WTC11 (cell line): ENCODE measurements around the gene AUH. TPM values are rescaled to one million over a fixed set of nuclear protein-coding genes. Genes with fewer than 3 reads are reported as not detected.

Source experiments
- ATAC-seq: fragments of 200-7000 bp; cut with Tn5 transposase; 2 replicates; pipeline ENCODE4 v1.10.0; 2021; ENCODE audit warnings: mild to moderate bottlenecking, moderate library complexity
- CTCF ChIA-PET: fragments of 300-600 bp; sonication (Branson Sonifier 250); formaldehyde crosslinking; loops from one replicate; lab custom pipeline; 2021; ENCODE audit warnings: antibody characterized with exemption; lab: Charles Lee
- POLR2A ChIA-PET: fragments of 350-600 bp; sonication (Branson Sonifier 250); formaldehyde crosslinking; loops from one replicate; lab custom pipeline; 2021; ENCODE audit warnings: antibody characterized with exemption; lab: Charles Lee
- DNase-seq: peaks from one replicate; pipeline ENCODE4 v3.0.0; 2021; ENCODE audit warnings: low spot score
- H3K27ac Mint-ChIP-seq: 2 replicates; pipeline ENCODE4 v1.8.0; 2021; ENCODE audit warnings: mixed read lengths
- H3K27me3 Mint-ChIP-seq: 2 replicates; pipeline ENCODE4 v1.8.0; 2021; ENCODE audit warnings: low read depth, mild to moderate bottlenecking, moderate library complexity, mixed read lengths
- H3K36me3 Mint-ChIP-seq: 2 replicates; pipeline ENCODE4 v1.8.0; 2021; ENCODE audit warnings: mixed read lengths
- H3K4me1 Mint-ChIP-seq: 2 replicates; pipeline ENCODE4 v1.8.0; 2022; ENCODE audit warnings: mixed read lengths
- H3K4me3 Mint-ChIP-seq: 2 replicates; pipeline ENCODE4 v1.8.0; 2021; ENCODE audit warnings: mild to moderate bottlenecking, moderate library complexity, mixed read lengths
- H3K9me3 Mint-ChIP-seq: 2 replicates; pipeline ENCODE4 v1.8.0; 2021; ENCODE audit warnings: mixed read lengths
- AFF4 ChIP-seq: sonication (generic); formaldehyde crosslinking; IDR thresholded peaks from 2 replicates; pipeline ENCODE4 v1.8.1; 2023; ENCODE audit warnings: mild to moderate bottlenecking, missing genetic modification reagents, borderline replicate concordance
- ARID4B ChIP-seq: sonication (generic); formaldehyde crosslinking; IDR thresholded peaks from 2 replicates; pipeline ENCODE4 v1.8.0; 2023; ENCODE audit warnings: missing genetic modification reagents, mild to moderate bottlenecking, borderline replicate concordance
- ATF1 ChIP-seq: sonication (generic); formaldehyde crosslinking; IDR thresholded peaks from 2 replicates; pipeline ENCODE4 v1.8.1; 2023; ENCODE audit warnings: mild to moderate bottlenecking, moderate library complexity, missing genetic modification reagents
- ATF3 ChIP-seq: sonication (generic); formaldehyde crosslinking; conservative IDR thresholded peaks from 2 replicates; pipeline ENCODE4 v1.8.1; 2022; ENCODE audit warnings: mild to moderate bottlenecking, missing genetic modification reagents
- CREM ChIP-seq: sonication (generic); formaldehyde crosslinking; IDR thresholded peaks from 2 replicates; pipeline ENCODE4 v1.8.1; 2022; ENCODE audit warnings: mild to moderate bottlenecking, missing genetic modification reagents, moderate library complexity
- ESRRA ChIP-seq: sonication (generic); formaldehyde crosslinking; IDR thresholded peaks from 2 replicates; pipeline ENCODE4 v1.8.1; 2022; ENCODE audit warnings: mild to moderate bottlenecking, missing genetic modification reagents, borderline replicate concordance
- HMGA2 ChIP-seq: fragments of 250-450 bp; sonication (Bioruptor Pico); IDR thresholded peaks from 2 replicates; pipeline ENCODE4 v1.4.0; 2021; ENCODE audit warnings: mild to moderate bottlenecking, moderate library complexity
- MLX ChIP-seq: sonication (generic); formaldehyde crosslinking; IDR thresholded peaks from 2 replicates; pipeline ENCODE4 v1.8.1; 2023; ENCODE audit warnings: mild to moderate bottlenecking, missing genetic modification reagents, moderate library complexity
- NFATC4 ChIP-seq: fragments of 250-450 bp; sonication (Bioruptor Pico); IDR thresholded peaks from 2 replicates; pipeline ENCODE4 v1.9.0; 2021; ENCODE audit warnings: mild to moderate bottlenecking
- NR2C2 ChIP-seq: sonication (generic); formaldehyde crosslinking; IDR thresholded peaks from 2 replicates; pipeline ENCODE4 v1.8.0; 2022; ENCODE audit warnings: mild to moderate bottlenecking, missing genetic modification reagents
- PRRX2 ChIP-seq: fragments of 250-450 bp; sonication (Bioruptor Pico); IDR thresholded peaks from 2 replicates; pipeline ENCODE4 v1.8.0; 2021; ENCODE audit warnings: mild to moderate bottlenecking
- USF2 ChIP-seq: sonication (generic); formaldehyde crosslinking; IDR thresholded peaks from 2 replicates; pipeline ENCODE4 v1.8.1; 2023; ENCODE audit warnings: mild to moderate bottlenecking, missing genetic modification reagents, moderate library complexity
- ZMAT4 ChIP-seq: fragments of 250-450 bp; sonication (Bioruptor Pico); IDR thresholded peaks from 2 replicates; pipeline ENCODE4 v1.9.0; 2021; ENCODE audit warnings: mild to moderate bottlenecking
- ZNF317 ChIP-seq: sonication (generic); formaldehyde crosslinking; IDR thresholded peaks from 2 replicates; pipeline ENCODE4 v1.8.1; 2023; ENCODE audit warnings: low read depth, mild to moderate bottlenecking, moderate library complexity, missing genetic modification reagents, borderline replicate concordance
- ZNF425 ChIP-seq: fragments of 250-450 bp; sonication (Bioruptor Pico); conservative IDR thresholded peaks from 2 replicates; pipeline ENCODE4 v1.9.0; 2021; ENCODE audit warnings: mild to moderate bottlenecking
- ZNF671 ChIP-seq: fragments of 250-450 bp; sonication (Bioruptor Pico); IDR thresholded peaks from 2 replicates; pipeline ENCODE4 v1.8.0; 2021; ENCODE audit warnings: mild to moderate bottlenecking
- ZSCAN18 ChIP-seq: fragments of 250-450 bp; sonication (Bioruptor Pico); IDR thresholded peaks from 2 replicates; pipeline ENCODE4 v2.1.2; 2022; ENCODE audit warnings: mild to moderate bottlenecking, moderate library complexity
- total RNA-seq: library from RNA; stranded (reverse); gene quantifications from 3 replicates; pipeline ENCODE4 v1.2.3, GENCODE V29; 2021

The AUH gene
- total RNA-seq, 1 experiment from 2014 or later, result 30.4 TPM

GRCh38 chr9:91200692-91201336 is 160.9 kb downstream of the AUH start (continued):
- TF ChIP-seq AFF4 (CRISPR knock-in tag) (no peak), PRRX2 (no peak), USF2 (CRISPR knock-in tag) (no peak), MLX (CRISPR knock-in tag) (no peak)

- no peak for DNase-seq
- no peak overlapping the region for H3K27ac Mint-ChIP-seq
- peaks cover 12% of the 10 kb centered on the region for H3K27me3 Mint-ChIP-seq
- peaks cover 44% of the 10 kb centered on the region for H3K9me3 Mint-ChIP-seq
- no peak for ATAC-seq
- H3K4me3 Mint-ChIP-seq, result no peak overlapping the region
- H3K36me3 Mint-ChIP-seq, result peaks cover 31% of the 10 kb centered on the region
- CTCF ChIA-PET, result interaction anchor here (0.6 to 2.7 kb wide), 2 partner anchors 285 to 516 kb away, joined by 3 to 8 read pairs; no protein-coding TSS in a partner anchor
- POLR2A ChIA-PET, result no interaction called here
- H3K4me1 Mint-ChIP-seq, result peaks cover 24% of the 10 kb centered on the region
- TF ChIP-seq ATF1 (CRISPR knock-in tag), result no peak
- TF ChIP-seq ZSCAN18 (CRISPR knock-in tag), result no peak
- no peak for TF ChIP-seq NR2C2 (CRISPR knock-in tag)
- no peak for TF ChIP-seq ZNF425 (CRISPR knock-in tag)
- no peak for TF ChIP-seq ARID4B (CRISPR knock-in tag)
- no peak for TF ChIP-seq HMGA2 (CRISPR knock-in tag)
- TF ChIP-seq USF2 (CRISPR knock-in tag), result no peak
- no peak for TF ChIP-seq CREM
- no peak for TF ChIP-seq NFATC4
- TF ChIP-seq ZNF671 (CRISPR knock-in tag), result no peak
- TF ChIP-seq ATF3 (CRISPR knock-in tag), result no peak
- TF ChIP-seq ESRRA, result no peak
- no peak for TF ChIP-seq ZNF317 (CRISPR knock-in tag)
- TF ChIP-seq ZMAT4 (CRISPR knock-in tag), result no peak
Observed at GRCh38 chr9:91199739-91200497, 161.8 kb downstream of the AUH start.
